SK-N-MC (cell line): Measurements from ENCODE around the gene TRAPPC2L.

Experiments
- DNase-seq: peaks from one replicate; pipeline ENCODE4 v3.0.0-alpha.2; 2011; ENCODE audit warnings: low read depth, low spot score
- H3K27ac ChIP-seq: fragments of 200-600 bp; sonication (generic); 2 replicates; pipeline ENCODE4 v1.5.1; 2016; ENCODE audit warnings: mixed run types
- H3K36me3 ChIP-seq: fragments of 200-600 bp; sonication (generic); 2 replicates; pipeline ENCODE4 v1.6.1; 2017; ENCODE audit warnings: antibody characterized with exemption, low read length, mixed read lengths; ENCODE audit not compliant: insufficient read depth
- H3K4me3 ChIP-seq: fragments of 200-600 bp; sonication (generic); 2 replicates; pipeline ENCODE4 v1.5.1; 2016
- H3K9ac ChIP-seq: fragments of 200-600 bp; sonication (generic); 2 replicates; pipeline ENCODE4 v1.8.0; 2017; ENCODE audit warnings: mixed run types, mixed read lengths; ENCODE audit not compliant: insufficient read length
- H3K9me3 ChIP-seq: fragments of 200-600 bp; sonication (generic); 2 replicates; pipeline ENCODE4 v1.6.1; 2017; ENCODE audit warnings: low read depth, mild to moderate bottlenecking, antibody characterized with exemption, low read length, moderate library complexity, mixed read lengths
- EZH2 ChIP-seq: fragments of 200-600 bp; sonication (generic); IDR thresholded peaks from one replicate; pipeline ENCODE4 v1.6.1; 2017; ENCODE audit warnings: antibody characterized with exemption
- FOXP2 ChIP-seq: optimal IDR thresholded peaks from 2 replicates; pipeline ENCODE3; 2011; ENCODE audit warnings: mild to moderate bottlenecking, moderate library complexity; ENCODE audit not compliant: insufficient read depth; ENCODE audit errors: extremely low read length, control extremely low read depth
- POLR2AphosphoS5 ChIP-seq: IDR thresholded peaks from 2 replicates; pipeline ENCODE4 v1.6.1; 2012; ENCODE audit warnings: mild to moderate bottlenecking, low read depth, low read length, borderline replicate concordance

Gene TRAPPC2L

GRCh38 chr16:88824256-88825077 is 32.5 kb upstream of the TRAPPC2L start:
- DNase-seq = no peak
- Histone ChIP-seq H3K9me3 (no peaks in the 10 kb centered on the region), H3K27ac (no peak overlapping the region), H3K9ac (no peak overlapping the region), H3K4me3 (no peak overlapping the region), H3K36me3 (no peaks in the 10 kb centered on the region)
- TF ChIP-seq POLR2AphosphoS5 (no peak), FOXP2 (no peak), EZH2 (no peak)

DNA sequence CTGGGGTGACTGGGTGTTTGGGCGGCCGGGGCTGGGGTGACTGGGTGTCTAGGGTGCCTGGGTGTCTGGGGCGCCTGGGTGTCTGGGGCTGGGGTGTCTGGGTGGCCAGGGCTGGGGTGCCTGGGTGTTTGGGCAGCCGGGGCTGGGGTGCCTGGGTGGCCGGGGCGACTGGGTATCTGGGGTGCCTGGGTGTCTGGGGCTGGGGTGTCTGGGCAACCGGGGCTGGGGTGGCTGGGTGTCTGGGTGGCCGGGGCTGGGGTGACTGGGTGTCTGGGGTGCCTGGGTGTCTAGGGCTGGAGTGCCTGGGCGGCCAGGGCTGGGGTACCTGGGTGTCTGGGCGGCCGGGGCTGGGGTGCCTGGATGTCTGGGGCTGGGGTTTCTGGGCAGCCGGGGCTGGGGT is 31.8 kb upstream of the TRAPPC2L start:
- no peaks in the 10 kb centered on the region for H3K36me3 ChIP-seq
- H3K27ac ChIP-seq = no peak overlapping the region
- TF ChIP-seq EZH2 (no peak), FOXP2 (no peak), POLR2AphosphoS5 (no peak)
- H3K9ac ChIP-seq = no peak overlapping the region
- no peaks in the 10 kb centered on the region for H3K9me3 ChIP-seq
- H3K4me3 ChIP-seq = no peak overlapping the region
- DNase-seq = no peak

GRCh38 chr16:88826070-88826840 is 30.7 kb upstream of the TRAPPC2L start:
- no peak overlapping the region for H3K27ac ChIP-seq
- no peaks in the 10 kb centered on the region for H3K36me3 ChIP-seq

DNA sequence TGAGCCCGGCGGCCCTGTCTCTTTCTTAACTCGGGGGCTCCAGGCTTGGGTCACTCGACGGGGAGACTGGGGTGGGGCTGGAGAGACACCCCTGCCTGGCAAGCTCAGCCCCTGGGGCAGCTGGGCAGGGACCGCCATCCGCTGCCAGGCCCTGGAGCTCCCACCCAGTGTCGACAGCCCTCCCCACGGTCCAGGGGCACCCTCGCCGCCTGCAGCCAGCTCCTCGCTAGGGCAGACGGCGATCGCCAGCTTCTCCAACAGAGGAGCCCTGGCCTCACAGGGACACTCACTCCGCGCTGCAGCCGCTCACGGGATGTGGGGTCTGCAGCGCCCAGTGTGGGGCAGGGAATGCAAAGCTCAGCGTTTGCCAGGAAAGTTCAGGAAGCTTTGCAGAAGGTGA is 29.2 kb upstream of the TRAPPC2L start:
- Histone ChIP-seq H3K9ac (no peak overlapping the region), H3K9me3 (no peaks in the 10 kb centered on the region), H3K4me3 (no peak overlapping the region), H3K27ac (no peak overlapping the region), H3K36me3 (no peaks in the 10 kb centered on the region)
- TF ChIP-seq POLR2AphosphoS5 = no peak
- no peak for TF ChIP-seq EZH2
- TF ChIP-seq FOXP2 = no peak
- DNase-seq = no peak

More at GRCh38 chr16:88826070-88826840, 30.7 kb upstream of the TRAPPC2L start:
- TF ChIP-seq EZH2 = no peak
- no peak for TF ChIP-seq POLR2AphosphoS5
- TF ChIP-seq FOXP2 = no peak
- no peaks in the 10 kb centered on the region for H3K9me3 ChIP-seq
- H3K4me3 ChIP-seq = no peak overlapping the region
- H3K9ac ChIP-seq = no peak overlapping the region
- DNase-seq = no peak

GRCh38 chr16:88828711-88829110 is 28.2 kb upstream of the TRAPPC2L start:
- no peak for TF ChIP-seq FOXP2
- no peak for TF ChIP-seq EZH2
- no peak for TF ChIP-seq POLR2AphosphoS5
- no peak for DNase-seq
- Histone ChIP-seq H3K9me3 (no peaks in the 10 kb centered on the region), H3K9ac (no peak overlapping the region), H3K36me3 (no peaks in the 10 kb centered on the region), H3K4me3 (no peak overlapping the region), H3K27ac (no peak overlapping the region)

DNA sequence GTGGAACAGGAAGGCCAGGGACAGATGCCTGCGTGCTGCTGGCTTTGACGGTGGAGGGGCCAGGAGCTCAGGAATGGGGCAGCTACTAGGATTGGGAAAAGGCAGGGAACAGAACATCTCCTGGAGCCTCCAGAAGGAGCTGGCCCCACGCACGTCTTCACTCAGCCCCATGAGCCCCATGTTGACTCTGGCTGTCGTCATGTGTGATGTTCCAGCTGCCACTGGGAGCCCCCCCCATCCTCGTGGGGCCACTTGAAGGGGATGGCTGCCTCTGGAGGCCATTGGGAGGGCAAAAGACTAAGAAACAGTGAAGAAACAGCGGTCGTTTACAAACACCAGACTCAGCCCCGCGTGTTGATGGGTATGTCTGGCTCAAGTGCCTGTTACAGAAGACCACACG is 26.7 kb upstream of the TRAPPC2L start:
- Histone ChIP-seq H3K9ac (no peak overlapping the region), H3K36me3 (no peaks in the 10 kb centered on the region), H3K9me3 (no peaks in the 10 kb centered on the region), H3K27ac (no peak overlapping the region), H3K4me3 (no peak overlapping the region)
- TF ChIP-seq FOXP2 (no peak), POLR2AphosphoS5 (no peak), EZH2 (no peak)
- no peak for DNase-seq

GRCh38 chr16:88830783-88831182 is 26.1 kb upstream of the TRAPPC2L start:
- H3K27ac ChIP-seq = no peak overlapping the region
- no peak for TF ChIP-seq FOXP2
- TF ChIP-seq POLR2AphosphoS5 = no peak
- TF ChIP-seq EZH2 = no peak

GRCh38 chr16:88831838-88832237 is 25.1 kb upstream of the TRAPPC2L start:
- H3K9me3 ChIP-seq = no peaks in the 10 kb centered on the region
- H3K36me3 ChIP-seq = no peaks in the 10 kb centered on the region
- no peak for DNase-seq
- H3K4me3 ChIP-seq = no peak overlapping the region
- no peak overlapping the region for H3K27ac ChIP-seq
- no peak for TF ChIP-seq POLR2AphosphoS5
- no peak for TF ChIP-seq FOXP2
- no peak for TF ChIP-seq EZH2
- H3K9ac ChIP-seq = no peak overlapping the region

More at GRCh38 chr16:88830783-88831182, 26.1 kb upstream of the TRAPPC2L start:
- Histone ChIP-seq H3K9ac (no peak overlapping the region), H3K36me3 (no peaks in the 10 kb centered on the region), H3K4me3 (no peak overlapping the region), H3K9me3 (no peaks in the 10 kb centered on the region)
- DNase-seq = no peak

DNA sequence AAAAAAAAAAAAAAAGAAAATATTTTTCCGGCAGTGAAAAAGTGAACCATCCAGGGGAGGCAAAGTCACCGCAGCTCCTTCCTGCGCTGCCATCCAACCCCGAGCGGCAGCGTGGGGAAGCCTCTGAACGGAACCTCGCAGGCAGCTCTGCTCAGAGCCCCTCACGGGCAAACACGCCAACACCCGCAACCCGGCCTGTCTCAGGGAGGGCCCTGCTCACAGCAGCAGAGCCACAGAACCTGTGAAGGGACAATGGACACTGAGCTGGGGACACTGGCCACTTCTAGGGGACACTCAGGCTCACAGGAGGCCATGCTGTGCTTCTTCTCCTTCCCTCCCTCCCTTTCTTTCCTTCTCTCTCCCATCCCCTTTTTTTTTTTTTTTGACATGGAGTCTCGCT is 23.8 kb upstream of the TRAPPC2L start:
- Histone ChIP-seq H3K36me3 (no peaks in the 10 kb centered on the region), H3K4me3 (no peak overlapping the region), H3K9me3 (no peaks in the 10 kb centered on the region), H3K9ac (no peak overlapping the region), H3K27ac (no peak overlapping the region)
- no peak for TF ChIP-seq POLR2AphosphoS5
- no peak for TF ChIP-seq FOXP2
- no peak for TF ChIP-seq EZH2
- no peak for DNase-seq
